IMR-90 (cell line): ENCODE results near the gene C1orf167. TPM values are rescaled to one million over a fixed set of nuclear protein-coding genes. Genes with fewer than 3 reads are reported as not detected.

Source experiments
- ATAC-seq: fragments of 200-7000 bp; cut with Tn5 transposase; 2 replicates; pipeline ENCODE4 v1.9.1; 2020; ENCODE audit warnings: low read depth, mild to moderate bottlenecking, moderate library complexity
- BruUV-seq: library from RNA; stranded (reverse); fragments of 400-500 nt; replicated peaks from 2 replicates; lab custom pipeline; 2021; lab: Mats Ljungman, UMichigan
- CTCF ChIA-PET: fragments of 300-600 bp; formaldehyde crosslinking; extraction: SDS; loops from one replicate; lab custom pipeline; 2021; ENCODE audit warnings: antibody characterized with exemption; lab: Yijun Ruan, JAX
- POLR2A ChIA-PET: fragments of 300-600 bp; sonication (Branson Sonifier 250); formaldehyde crosslinking; loops from one replicate; lab custom pipeline; 2022; ENCODE audit warnings: antibody characterized with exemption; ENCODE audit not compliant: unreplicated experiment; lab: Charles Lee
- DNase-seq: peaks from one replicate; pipeline ENCODE4 v3.0.0; 2013
- H2AFZ ChIP-seq: replicated peaks from 2 replicates; pipeline ENCODE3; 2013; ENCODE audit warnings: low read length, mild to moderate bottlenecking; ENCODE audit not compliant: poor library complexity
- H2AK5ac ChIP-seq: 2 replicates; pipeline ENCODE4 v1.6.1; 2013; ENCODE audit warnings: low read depth, low read length, inconsistent platforms
- H2AK9ac ChIP-seq: replicated peaks from 2 replicates; pipeline ENCODE3; 2013; ENCODE audit warnings: mild to moderate bottlenecking, low read depth, low read length, moderate library complexity; ENCODE audit not compliant: poor library complexity
- H2BK120ac ChIP-seq: 2 replicates; pipeline ENCODE4 v1.6.1; 2013; ENCODE audit warnings: low read depth, low read length, inconsistent platforms
- H2BK15ac ChIP-seq: 3 replicates; pipeline ENCODE4 v1.6.1; 2013; ENCODE audit warnings: low read depth, low read length, inconsistent platforms
- H2BK20ac ChIP-seq: 2 replicates; pipeline ENCODE4 v1.6.1; 2013; ENCODE audit warnings: low read depth, mild to moderate bottlenecking, inconsistent platforms, low read length, moderate library complexity
- H2BK5ac ChIP-seq: 2 replicates; pipeline ENCODE4 v1.6.1; 2013; ENCODE audit warnings: mild to moderate bottlenecking, low read depth, low read length, inconsistent platforms; ENCODE audit not compliant: poor library complexity, severe bottlenecking
- H3K14ac ChIP-seq: replicated peaks from 2 replicates; pipeline ENCODE4 v1.6.1; 2013; ENCODE audit warnings: low read depth, low read length, inconsistent platforms
- H3K18ac ChIP-seq: 2 replicates; pipeline ENCODE4 v1.6.1; 2013; ENCODE audit warnings: low read depth, low read length, control low read depth
- H3K23ac ChIP-seq: 2 replicates; pipeline ENCODE4 v1.6.1; 2013; ENCODE audit warnings: low read depth, low read length, inconsistent platforms
- H3K27ac ChIP-seq: 2 replicates; pipeline ENCODE4 v1.5.1; 2013; ENCODE audit warnings: mild to moderate bottlenecking, control low read depth, low read length; ENCODE audit not compliant: insufficient read depth
- H3K27me3 ChIP-seq: 2 replicates; pipeline ENCODE4 v1.6.1; 2013; ENCODE audit warnings: low read length; ENCODE audit not compliant: control insufficient read depth, insufficient read depth
- H3K36me3 ChIP-seq: 2 replicates; pipeline ENCODE4 v1.6.1; 2013; ENCODE audit warnings: low read length, mixed read lengths; ENCODE audit not compliant: control insufficient read depth, insufficient read depth
- H3K4ac ChIP-seq: 2 replicates; pipeline ENCODE4 v1.6.1; 2013; ENCODE audit warnings: low read depth, low read length, inconsistent platforms
- H3K4me1 ChIP-seq: 2 replicates; pipeline ENCODE4 v1.6.1; 2013; ENCODE audit warnings: low read length, mixed read lengths; ENCODE audit not compliant: control insufficient read depth, insufficient read depth
- H3K4me2 ChIP-seq: 2 replicates; pipeline ENCODE4 v1.6.1; 2013; ENCODE audit warnings: low read depth, mild to moderate bottlenecking, control low read depth, low read length, moderate library complexity
- H3K4me3 ChIP-seq: 2 replicates; pipeline ENCODE4 v1.5.1; 2013; ENCODE audit warnings: low read depth, mild to moderate bottlenecking, control low read depth, low read length, moderate library complexity; ENCODE audit not compliant: insufficient read depth
- H3K56ac ChIP-seq: 2 replicates; pipeline ENCODE4 v1.6.1; 2013; ENCODE audit warnings: low read length, inconsistent platforms; ENCODE audit not compliant: insufficient read depth; ENCODE audit errors: extremely low read depth
- H3K79me1 ChIP-seq, 2 experiments: 2 replicates each; pipeline ENCODE4 v1.6.1; 2013; ENCODE audit warnings: low read length in 2 of 2, inconsistent platforms in 1 of 2, low read depth in 1 of 2
- H3K9ac ChIP-seq: 2 replicates; pipeline ENCODE4 v1.6.1; 2013; ENCODE audit warnings: low read depth, low read length, control low read depth
- H3K9me1 ChIP-seq: 2 replicates; pipeline ENCODE4 v1.6.1; 2013; ENCODE audit warnings: low read length, inconsistent platforms; ENCODE audit not compliant: insufficient read depth
- H3K9me3 ChIP-seq: 2 replicates; pipeline ENCODE4 v1.6.1; 2013; ENCODE audit warnings: low read length; ENCODE audit not compliant: control insufficient read depth, insufficient read depth
- H4K20me1 ChIP-seq: 2 replicates; pipeline ENCODE4 v1.6.1; 2013; ENCODE audit warnings: low read length, inconsistent platforms; ENCODE audit not compliant: insufficient read depth
- H4K5ac ChIP-seq: 2 replicates; pipeline ENCODE4 v1.6.1; 2013; ENCODE audit warnings: mild to moderate bottlenecking, low read depth, low read length, control low read depth
- H4K8ac ChIP-seq, 2 experiments: 2 replicates each; pipeline ENCODE4 v1.6.1; 2013; ENCODE audit warnings: low read depth in 2 of 2, low read length in 2 of 2, control low read depth in 1 of 2, inconsistent platforms in 1 of 2
- H4K91ac ChIP-seq: 2 replicates; pipeline ENCODE4 v1.6.1; 2013; ENCODE audit warnings: low read depth, low read length, inconsistent platforms; ENCODE audit not compliant: insufficient read depth
- BHLHE40 ChIP-seq: fragments of 150-350 bp; IDR thresholded peaks from 2 replicates; pipeline ENCODE4 v1.6.1; 2016; ENCODE audit warnings: mild to moderate bottlenecking, low read depth, low read length
- CEBPB ChIP-seq: IDR thresholded peaks from 2 replicates; pipeline ENCODE4 v1.6.1; 2012; ENCODE audit warnings: low read depth, low read length, improper control_type of control experiment
- CHD1 ChIP-seq: IDR thresholded peaks from 2 replicates; pipeline ENCODE4 v1.6.1; 2012; ENCODE audit warnings: low read depth, low read length, improper control_type of control experiment
- CTCF ChIP-seq: conservative IDR thresholded peaks from 2 replicates; pipeline ENCODE4 v1.5.1; 2012; ENCODE audit warnings: mild to moderate bottlenecking, low read depth, low read length, improper control_type of control experiment
- FOS ChIP-seq: fragments of 150-350 bp; IDR thresholded peaks from 2 replicates; pipeline ENCODE4 v1.6.1; 2016; ENCODE audit warnings: low read depth, low read length
- MAFK ChIP-seq: IDR thresholded peaks from 2 replicates; pipeline ENCODE4 v1.6.1; 2012; ENCODE audit warnings: low read depth, low read length, improper control_type of control experiment
- MAZ ChIP-seq: IDR thresholded peaks from 2 replicates; pipeline ENCODE4 v1.6.1; 2012; ENCODE audit warnings: low read depth, mild to moderate bottlenecking, low read length, improper control_type of control experiment, moderate library complexity, borderline replicate concordance
- MXI1 ChIP-seq: IDR thresholded peaks from 2 replicates; pipeline ENCODE4 v1.6.1; 2012; ENCODE audit warnings: low read depth, mild to moderate bottlenecking, low read length, moderate library complexity, borderline replicate concordance
- NFE2L2 ChIP-seq: fragments of 150-350 bp; IDR thresholded peaks from 2 replicates; pipeline ENCODE4 v1.6.1; 2016; ENCODE audit warnings: low read depth, mild to moderate bottlenecking, low read length
- RAD21 ChIP-seq: IDR thresholded peaks from 2 replicates; pipeline ENCODE4 v1.6.1; 2012; ENCODE audit warnings: low read length, improper control_type of control experiment
- RCOR1 ChIP-seq: IDR thresholded peaks from 2 replicates; pipeline ENCODE4 v1.6.1; 2012; ENCODE audit warnings: mild to moderate bottlenecking, low read length, improper control_type of control experiment; ENCODE audit not compliant: insufficient replicate concordance
- RFX5 ChIP-seq: IDR thresholded peaks from 2 replicates; pipeline ENCODE4 v1.8.0; 2012; ENCODE audit warnings: low read depth, mild to moderate bottlenecking, low read length, moderate library complexity
- SMC3 ChIP-seq: fragments of 150-350 bp; IDR thresholded peaks from 2 replicates; pipeline ENCODE4 v1.6.1; 2016; ENCODE audit warnings: low read depth, mild to moderate bottlenecking, antibody characterized with exemption, low read length, moderate library complexity
- WGBS, 2 experiments: methylation state at CpG; one replicate each; pipeline versions ENCODE4 v1.1.5 to v1.1.7; 2013; ENCODE audit warnings: missing lambda C conversion rate in 2 of 2; ENCODE audit not compliant: insufficient read length in 1 of 2; ENCODE audit errors: extremely low coverage in 2 of 2; 5-methylcytosine and 5-hydroxymethylcytosine counted together
- dilution Hi-C: fragments of 300-500 bp; cut with HindIII; formaldehyde crosslinking; loops from one replicate; pipeline ENCODE4 v1.14.3; 2018; ENCODE audit warnings: low sequenced_read_pairs; ENCODE audit not compliant: unreplicated experiment
- in situ Hi-C: fragments of 300-500 bp; cut with MboI; formaldehyde crosslinking; loops from 3 replicates; pipeline ENCODE4 v1.14.3; 2019; ENCODE audit warnings: low sequenced_read_pairs, inconsistent platforms, mixed read lengths
- intact Hi-C: fragments of 100-400 bp; cut with micrococcal nuclease; formaldehyde crosslinking; loops from 2 replicates; pipeline ENCODE4 v1.10.0; 2022
- polyA plus RNA-seq, 3 experiments: library from polyadenylated mRNA; depleted of rRNA; stranded (reverse); fragments of >200 nt; gene quantifications; 2 replicates each; pipeline ENCODE4 v1.2.3, GENCODE V29; 2012; ENCODE audit warnings: low replicate concordance in 1 of 3
- total RNA-seq: library from RNA; depleted of rRNA; stranded (reverse); fragments of >200 nt; gene quantifications from 2 replicates; pipeline ENCODE4 v1.2.3, GENCODE V29; 2012
- TF ChIP-seq, protein P1 (sequence below): fragments of 150-350 bp; IDR thresholded peaks from 2 replicates; pipeline ENCODE4 v1.6.1; 2016; ENCODE audit warnings: low read depth, mild to moderate bottlenecking, low read length, moderate library complexity, borderline replicate concordance

Gene C1orf167
- total and polyA plus RNA-seq, 2 of the 4 experiments (the other 2 are of a cell fraction), result under 0.01 to 0.15 TPM

- WGBS, 2 experiments, result 23% methylated on average over 7 of the region's 15 CpGs; no CpG with 5 or more reads in 1 of the 2 experiments
- DNase-seq (peak; percentile 79), ATAC-seq (peak; percentile 34)
- POLR2A ChIA-PET, result interaction anchor here (0.8 kb wide), 2 partner anchors 28 to 67 kb away, joined by 3 read pairs; no protein-coding TSS in a partner anchor
- H3K14ac ChIP-seq, result peak overlapping the region; percentile 27
- peak overlapping the region; percentile 91 for H3K9ac ChIP-seq
- no peaks in the 10 kb centered on the region for H3K9me3 ChIP-seq
- peak overlapping the region; percentile 86 to 95; a peak in 3 of 4 replicates for H4K8ac ChIP-seq
- peak overlapping the region; percentile 94 for H3K4me2 ChIP-seq
- H3K36me3 ChIP-seq, result no peaks in the 10 kb centered on the region
- peak overlapping the region; percentile 54 for H3K56ac ChIP-seq
- H2BK15ac ChIP-seq, result no peak overlapping the region
- H3K18ac ChIP-seq, result peak overlapping the region; percentile 12; the same call in 1 of the 2 replicates
- in situ Hi-C loops (no loop called here), intact Hi-C loops (loop anchor here (2.0 to 10.0 kb wide), 2 partner anchors 66 to 462 kb away; partner anchors contain the start of gene UBIAD1), dilution Hi-C loops (no loop called here)
- peak overlapping the region; percentile 100 for H2AFZ ChIP-seq
- H3K9me1 ChIP-seq, result peaks cover 16% of the 10 kb centered on the region; the same call in 1 of the 2 replicates
- peak overlapping the region; percentile 89 for H4K91ac ChIP-seq
- H2AK5ac ChIP-seq, result peak overlapping the region; percentile 37
- BruUV-seq, result no TSS peak
- H2BK20ac ChIP-seq, result peak overlapping the region; percentile 3; the same call in 1 of the 2 replicates
- H3K23ac ChIP-seq, result peak overlapping the region; percentile 21; the same call in 1 of the 2 replicates
- H3K27ac ChIP-seq, result peak overlapping the region; percentile 66
- peak overlapping the region; percentile 80 for H3K4me3 ChIP-seq
- CTCF ChIA-PET, result no interaction called here
- peaks cover 22 to 29% of the 10 kb centered on the region in 2 experiments for H3K79me1 ChIP-seq
- H4K20me1 ChIP-seq, result peaks cover 4% of the 10 kb centered on the region; the same call in 1 of the 2 replicates
- H2BK5ac ChIP-seq, result peak overlapping the region; percentile 65
- H2AK9ac ChIP-seq, result peak overlapping the region; percentile 92
- peak overlapping the region; percentile 1; the same call in 1 of the 2 replicates for H2BK120ac ChIP-seq
- H3K4ac ChIP-seq, result peak overlapping the region; percentile 95
- peaks cover 7% of the 10 kb centered on the region for H3K4me1 ChIP-seq
- no peak overlapping the region for H4K5ac ChIP-seq
- H3K27me3 ChIP-seq, result no peaks in the 10 kb centered on the region
- no peak for TF ChIP-seq RFX5
- TF ChIP-seq FOS, result peak; percentile 67
- no peak for TF ChIP-seq RCOR1
- no peak for TF ChIP-seq CHD1
- TF ChIP-seq MAFK, result no peak
- TF ChIP-seq NFE2L2, result peak; percentile 80
- TF ChIP-seq, protein P1, sequence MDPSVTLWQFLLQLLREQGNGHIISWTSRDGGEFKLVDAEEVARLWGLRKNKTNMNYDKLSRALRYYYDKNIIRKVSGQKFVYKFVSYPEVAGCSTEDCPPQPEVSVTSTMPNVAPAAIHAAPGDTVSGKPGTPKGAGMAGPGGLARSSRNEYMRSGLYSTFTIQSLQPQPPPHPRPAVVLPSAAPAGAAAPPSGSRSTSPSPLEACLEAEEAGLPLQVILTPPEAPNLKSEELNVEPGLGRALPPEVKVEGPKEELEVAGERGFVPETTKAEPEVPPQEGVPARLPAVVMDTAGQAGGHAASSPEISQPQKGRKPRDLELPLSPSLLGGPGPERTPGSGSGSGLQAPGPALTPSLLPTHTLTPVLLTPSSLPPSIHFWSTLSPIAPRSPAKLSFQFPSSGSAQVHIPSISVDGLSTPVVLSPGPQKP, result no peak
- no peak for TF ChIP-seq BHLHE40
- TF ChIP-seq SMC3, result no peak
- TF ChIP-seq CTCF, result no peak
- no peak for TF ChIP-seq MAZ
- TF ChIP-seq RAD21, result no peak
- TF ChIP-seq MXI1, result peak; percentile 74; the same call in 1 of the 2 replicates
- peak; percentile 99 for TF ChIP-seq CEBPB
Measured at GRCh38 chr1:11736746-11737639, 25.0 kb upstream of the C1orf167 start.
